ENCODE data around the gene TMCC3. TPM values are rescaled to one million over a fixed set of nuclear protein-coding genes. Genes with fewer than 3 reads are reported as not detected.

Gene TMCC3
- total and polyA plus RNA-seq, 2 of the 13 experiments (the other 11 are each of a cell fraction or from before 2014, with no cell fraction given) = not detected

DNA sequence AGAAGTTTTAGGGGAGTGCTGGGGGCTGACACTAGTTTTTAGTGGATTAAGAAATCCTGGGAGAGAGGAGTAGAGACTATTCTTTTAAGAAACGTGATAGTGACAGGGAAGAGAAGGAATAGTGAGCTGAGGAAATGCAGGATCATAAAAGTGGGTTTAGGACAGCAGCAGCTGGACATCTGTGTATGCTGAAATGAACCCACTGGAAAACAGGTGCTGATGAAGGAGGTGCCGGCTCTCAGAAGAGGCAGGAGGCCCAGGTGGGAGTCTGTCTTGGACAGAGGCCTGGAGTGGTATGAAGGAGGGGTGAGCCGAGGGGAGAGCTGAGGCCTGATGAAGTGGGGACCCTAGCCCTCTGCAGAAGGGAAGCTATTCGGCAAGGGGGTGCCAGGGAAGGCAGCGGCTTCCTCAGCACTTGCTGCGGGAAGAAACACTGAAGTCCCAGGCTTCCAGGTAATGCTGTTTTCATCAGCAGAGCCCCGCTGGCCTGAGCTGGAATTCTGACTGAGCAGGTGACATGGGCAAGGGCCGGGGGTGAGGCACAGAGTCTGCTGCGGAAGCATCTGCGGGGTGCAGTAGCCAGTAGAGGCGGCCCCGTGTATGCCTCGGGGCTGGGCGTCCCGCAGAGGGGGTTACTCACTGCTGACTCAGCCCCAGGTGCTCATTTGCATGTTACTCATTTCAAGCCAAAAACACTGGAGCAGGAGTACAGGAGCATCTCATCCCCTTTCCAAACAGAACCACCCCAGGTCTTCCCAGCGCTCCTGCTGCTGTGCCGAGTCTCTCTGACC, 89.7 kb downstream of the TMCC3 start:
- no TSS peak for BruUV-seq (replicated peaks)
- FAIRE-seq = no peak
- no peak for TF ChIP-seq HNRNPK (IDR thresholded peaks at IDR 0.05; ENCODE audit: low read depth, low read length, poor library complexity, severe bottlenecking)
- TF ChIP-seq, protein P1, sequence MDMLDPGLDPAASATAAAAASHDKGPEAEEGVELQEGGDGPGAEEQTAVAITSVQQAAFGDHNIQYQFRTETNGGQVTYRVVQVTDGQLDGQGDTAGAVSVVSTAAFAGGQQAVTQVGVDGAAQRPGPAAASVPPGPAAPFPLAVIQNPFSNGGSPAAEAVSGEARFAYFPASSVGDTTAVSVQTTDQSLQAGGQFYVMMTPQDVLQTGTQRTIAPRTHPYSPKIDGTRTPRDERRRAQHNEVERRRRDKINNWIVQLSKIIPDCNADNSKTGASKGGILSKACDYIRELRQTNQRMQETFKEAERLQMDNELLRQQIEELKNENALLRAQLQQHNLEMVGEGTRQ (IDR thresholded peaks at IDR 0.05; ENCODE audit: low read depth, low read length) = no peak
- TF ChIP-seq, protein P1 (CRISPR knock-in tag; IDR thresholded peaks at IDR 0.05; ENCODE audit: borderline replicate concordance) = no peak
- no peak for TF ChIP-seq ZNF431 (CRISPR knock-in tag; IDR thresholded peaks at IDR 0.05; ENCODE audit: borderline replicate concordance, low read depth)
- TF ChIP-seq ZNF577 (CRISPR knock-in tag; IDR thresholded peaks at IDR 0.05; ENCODE audit: borderline replicate concordance, low read depth) = no peak
- no peak for TF ChIP-seq MIER2 (CRISPR knock-in tag; IDR thresholded peaks at IDR 0.05)
- no peak for TF ChIP-seq IKZF1 (IDR thresholded peaks at IDR 0.05)
- no peak for TF ChIP-seq HMGA1 (CRISPR knock-in tag; conservative IDR thresholded peaks at IDR 0.05)
- TF ChIP-seq HNRNPLL (IDR thresholded peaks at IDR 0.05; ENCODE audit: low read depth, low read length, poor library complexity, severe bottlenecking) = no peak
- no peak for TF ChIP-seq ZSCAN20 (CRISPR knock-in tag; IDR thresholded peaks at IDR 0.05; ENCODE audit: borderline replicate concordance)
- no peak for TF ChIP-seq ZNF337 (CRISPR knock-in tag; IDR thresholded peaks at IDR 0.05; ENCODE audit: borderline replicate concordance, low read depth)
- TF ChIP-seq ZNF33B (CRISPR knock-in tag; IDR thresholded peaks at IDR 0.05) = no peak
- no peak for TF ChIP-seq SETDB1 (CRISPR knock-in tag; IDR thresholded peaks at IDR 0.05; ENCODE audit: borderline replicate concordance)
- intact Hi-C loops (cut with micrococcal nuclease; ENCODE audit: unreplicated experiment) (no loop called here), in situ Hi-C loops (cut with HindIII; ENCODE audit: extremely low pct_ligation_motif_present, low pct_unique_long_range_greater_than_20kb) (no loop called here)
- 36% methylated on average over 9 of the region's 17 CpGs for WGBS (ENCODE audit: low lambda C conversion rate)
- Histone ChIP-seq H4K20me1 (ENCODE audit: insufficient read depth, low read length) (no peaks in the 10 kb centered on the region), H3K4me3 (replicated peaks in 1 of 3; ENCODE audit: insufficient read depth in 1 of 3, low read depth in 2 of 3, low read length in 3 of 3) (no peak overlapping the region), H3K79me2 (ENCODE audit: insufficient read depth, low read length) (no peaks in the 10 kb centered on the region), H3K36me3 (replicated peaks in 1 of 2; ENCODE audit: control insufficient read depth in 1 of 2, insufficient read depth in 2 of 2, low read length in 2 of 2) (no peaks in the 10 kb centered on the region), H3K4me2 (ENCODE audit: low read depth, low read length) (no peak overlapping the region), H3K9ac (ENCODE audit: insufficient read depth, low read depth, low read length) (no peak overlapping the region), H3K27ac (ENCODE audit: extremely low read length, insufficient read depth, low read length) (no peak overlapping the region), H3K4me1 (ENCODE audit: insufficient read depth, low read length) (no peaks in the 10 kb centered on the region), H2AFZ (ENCODE audit: low read length) (no peak overlapping the region), H3K9me3 (ENCODE audit: low read length) (no peaks in the 10 kb centered on the region), H3K27me3 (ENCODE audit: control insufficient read depth in 1 of 2, insufficient read depth in 2 of 2, low read length in 2 of 2) (peaks cover 0 to 2% of the 10 kb centered on the region in 2 experiments; a peak in 2 of 5 replicates)
- POLR2A ChIA-PET = no interaction called here
- ATAC-seq = no peak
- DNase-seq (ENCODE audit: low spot score) = no peak
- CTCF ChIA-PET (ENCODE audit: low intra/inter-chr PET ratio, low total read pairs) = no interaction called here
